HG02943 (cell line): ENCODE results near the gene PRODH2.
"Not testable (repeated sequence)": the region's sequence is repeated elsewhere in the genome, so short reads cannot be mapped to it uniquely, and the experiment has no call there.

Experiments
- ATAC-seq: cut with Tn5 transposase; IDR thresholded peaks from one replicate; pipeline ENCODE4 v1.9.1; 2021; ENCODE audit warnings: mild to moderate bottlenecking, low read depth, moderate library complexity; ENCODE audit not compliant: unreplicated experiment

The PRODH2 gene

GRCh38 chr19:35784503-35785338 lies 27.9 kb downstream of the PRODH2 start:
- no peak for ATAC-seq

- ATAC-seq = no peak
These were observed 28.9 kb downstream of the PRODH2 start for GRCh38 chr19:35783469-35784434.

- ATAC-seq = no peak
These were observed 30.1 kb downstream of the PRODH2 start for GRCh38 chr19:35782589-35782988.

- no peak for ATAC-seq
These were observed 31.0 kb downstream of the PRODH2 start for GRCh38 chr19:35781650-35782049.

- no peak for ATAC-seq
These were observed 31.9 kb downstream of the PRODH2 start for GRCh38 chr19:35780717-35781116.

- ATAC-seq = no peak
These were observed 32.6 kb downstream of the PRODH2 start for GRCh38 chr19:35780058-35780457.

- no peak for ATAC-seq
These were observed 33.6 kb downstream of the PRODH2 start for GRCh38 chr19:35779033-35779432.

- no peak for ATAC-seq
These were observed 34.7 kb downstream of the PRODH2 start for GRCh38 chr19:35777961-35778360.

GRCh38 chr19:35777086-35777841 lies 35.4 kb downstream of the PRODH2 start:
- no peak for ATAC-seq

GRCh38 chr19:35776102-35776788 lies 36.4 kb downstream of the PRODH2 start:
- ATAC-seq = no peak

GRCh38 chr19:35775298-35776101 lies 37.1 kb downstream of the PRODH2 start, which contains the start of gene ARHGAP33:
Gene ARHGAP33 (plus strand): TSS chr19:35775564. CDS start chr19:35775659, 95 bp downstream.
- peak; percentile 76 for ATAC-seq

GRCh38 chr19:35775046-35775297 lies 37.7 kb downstream of the PRODH2 start:
- ATAC-seq = no peak

- no peak for ATAC-seq
These were observed 38.2 kb downstream of the PRODH2 start for GRCh38 chr19:35774274-35775045.

- no peak for ATAC-seq
These were observed 39.4 kb downstream of the PRODH2 start for GRCh38 chr19:35773020-35773806.

GRCh38 chr19:35772362-35772761 lies 40.3 kb downstream of the PRODH2 start:
- not testable (repeated sequence) for ATAC-seq

GRCh38 chr19:35768082-35768421 lies 44.6 kb downstream of the PRODH2 start:
- ATAC-seq = no peak

- no peak for ATAC-seq
These were observed 45.2 kb downstream of the PRODH2 start for GRCh38 chr19:35767288-35768081.
